Neural progenitor cell (in vitro differentiated cells): ENCODE data around the gene PKDCC.

ENCODE experiments used
- EZH2 ChIP-seq: fragments of 200-600 bp; sonication (generic); IDR thresholded peaks from 2 replicates; pipeline ENCODE4 v1.6.1; 2017; ENCODE audit warnings: antibody characterized with exemption, mild to moderate bottlenecking, moderate library complexity
- TF ChIP-seq, protein P1 (sequence below): fragments of 200-600 bp; sonication (generic); IDR thresholded peaks from 2 replicates; pipeline ENCODE4 v1.5.1; 2017; ENCODE audit warnings: antibody characterized with exemption, mild to moderate bottlenecking

DNA sequence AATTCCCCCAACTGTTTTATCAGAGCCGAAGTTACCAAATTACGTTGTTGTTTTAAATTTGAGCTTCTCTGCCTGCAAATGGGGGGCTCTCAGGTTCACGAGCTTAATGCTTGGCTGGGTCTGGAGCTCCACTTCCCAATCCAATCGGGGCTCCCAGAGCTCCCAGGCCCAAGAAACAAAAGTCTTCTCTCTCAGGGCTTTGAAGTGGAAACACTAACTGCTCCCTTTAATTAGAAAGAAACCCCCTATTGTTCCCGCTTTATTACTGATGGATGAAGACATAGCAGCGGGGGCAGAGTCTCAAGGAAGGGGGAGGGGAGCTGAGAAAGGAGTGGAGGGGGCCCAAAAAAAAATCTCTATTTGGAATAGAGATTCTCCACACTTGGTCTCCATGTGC lies 15.6 kb upstream of the PKDCC start:
- TF ChIP-seq, protein P1, sequence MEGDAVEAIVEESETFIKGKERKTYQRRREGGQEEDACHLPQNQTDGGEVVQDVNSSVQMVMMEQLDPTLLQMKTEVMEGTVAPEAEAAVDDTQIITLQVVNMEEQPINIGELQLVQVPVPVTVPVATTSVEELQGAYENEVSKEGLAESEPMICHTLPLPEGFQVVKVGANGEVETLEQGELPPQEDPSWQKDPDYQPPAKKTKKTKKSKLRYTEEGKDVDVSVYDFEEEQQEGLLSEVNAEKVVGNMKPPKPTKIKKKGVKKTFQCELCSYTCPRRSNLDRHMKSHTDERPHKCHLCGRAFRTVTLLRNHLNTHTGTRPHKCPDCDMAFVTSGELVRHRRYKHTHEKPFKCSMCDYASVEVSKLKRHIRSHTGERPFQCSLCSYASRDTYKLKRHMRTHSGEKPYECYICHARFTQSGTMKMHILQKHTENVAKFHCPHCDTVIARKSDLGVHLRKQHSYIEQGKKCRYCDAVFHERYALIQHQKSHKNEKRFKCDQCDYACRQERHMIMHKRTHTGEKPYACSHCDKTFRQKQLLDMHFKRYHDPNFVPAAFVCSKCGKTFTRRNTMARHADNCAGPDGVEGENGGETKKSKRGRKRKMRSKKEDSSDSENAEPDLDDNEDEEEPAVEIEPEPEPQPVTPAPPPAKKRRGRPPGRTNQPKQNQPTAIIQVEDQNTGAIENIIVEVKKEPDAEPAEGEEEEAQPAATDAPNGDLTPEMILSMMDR: no peak
- no peak for TF ChIP-seq EZH2
